ENCODE results near the gene FBXO31.
"Not testable (repeated sequence)": the region's sequence is repeated elsewhere in the genome, so short reads cannot be mapped to it uniquely, and the experiment has no call there.

FBXO31 gene

GRCh38 chr16:87384162-87384874 is 742 bp upstream of the FBXO31 start:
- no peak for DNase-seq (ENCODE audit: low spot score)

- DNase-seq (ENCODE audit: low spot score), result no peak
Measured at GRCh38 chr16:87382023-87382785, 1.4 kb downstream of the FBXO31 start.

- no peak for DNase-seq (ENCODE audit: low spot score)
Measured at GRCh38 chr16:87380881-87381280, 2.7 kb downstream of the FBXO31 start.

- no peak for DNase-seq (ENCODE audit: low spot score)
Measured at GRCh38 chr16:87380403-87380802, 3.2 kb downstream of the FBXO31 start.

- not testable (repeated sequence) for DNase-seq (ENCODE audit: low spot score)
Measured at GRCh38 chr16:87379312-87379752, 4.2 kb downstream of the FBXO31 start.

- DNase-seq (ENCODE audit: low spot score), result peak; percentile 58
Measured at GRCh38 chr16:87376660-87377059, 6.9 kb downstream of the FBXO31 start.

GRCh38 chr16:87375426-87376135 is 8.0 kb downstream of the FBXO31 start:
- DNase-seq (ENCODE audit: low spot score), result no peak

GRCh38 chr16:87374313-87374712 is 9.3 kb downstream of the FBXO31 start:
- no peak for DNase-seq (ENCODE audit: low spot score)

GRCh38 chr16:87372305-87372704 is 11.3 kb downstream of the FBXO31 start:
- no peak for DNase-seq (ENCODE audit: low spot score)

- DNase-seq (ENCODE audit: low spot score), result no peak
Measured at GRCh38 chr16:87371261-87371866, 12.2 kb downstream of the FBXO31 start.

GRCh38 chr16:87369796-87370719 is 13.5 kb downstream of the FBXO31 start:
- no peak for DNase-seq (ENCODE audit: low spot score)

GRCh38 chr16:87369117-87369765 is 14.3 kb downstream of the FBXO31 start:
- DNase-seq (ENCODE audit: low spot score), result no peak

GRCh38 chr16:87368029-87368770 is 15.4 kb downstream of the FBXO31 start:
- DNase-seq (ENCODE audit: low spot score), result no peak

GRCh38 chr16:87367529-87367928 is 16.0 kb downstream of the FBXO31 start:
- DNase-seq (ENCODE audit: low spot score), result no peak

- no peak for DNase-seq (ENCODE audit: low spot score)
Measured at GRCh38 chr16:87366930-87367329, 16.6 kb downstream of the FBXO31 start.

GRCh38 chr16:87366288-87366687 is 17.3 kb downstream of the FBXO31 start:
- DNase-seq (ENCODE audit: low spot score), result no peak

GRCh38 chr16:87365021-87365713 is 18.4 kb downstream of the FBXO31 start:
- no peak for DNase-seq (ENCODE audit: low spot score)

GRCh38 chr16:87363771-87364455 is 19.7 kb downstream of the FBXO31 start:
- no peak for DNase-seq (ENCODE audit: low spot score)

Measured in hematopoietic multipotent progenitor cell treated with erythropoietin and hydrocortisone succinate and interleukin-3 and kit ligand, for 15 days (in vitro differentiated cells).